ENCODE data around the gene NCAN.

- TF ChIP-seq CTCF (optimal IDR thresholded peaks at IDR 0.05 in 1 of 3, IDR thresholded peaks at IDR 0.05 in 1 of 3, conservative IDR thresholded peaks at IDR 0.05 in 1 of 3; ENCODE audit: extremely low read depth in 1 of 3, insufficient read depth in 2 of 3, low read length in 3 of 3) (no peak), EZH2 (IDR thresholded peaks at IDR 0.05; ENCODE audit: low read length) (no peak)
Observed at GRCh38 chr19:19297759-19298158, 86.0 kb downstream of the NCAN start.

All from keratinocyte (primary cell).